DMS79 (cell line): ENCODE data around the gene RFWD3.
"Not testable (repeated sequence)": the region's sequence is repeated elsewhere in the genome, so short reads cannot be mapped to it uniquely, and the experiment has no call there.

Source experiments
- DNase-seq: peaks from one replicate; lab custom pipeline; 2025; lab: John Stamatoyannopoulos, UW

RFWD3 gene

GRCh38 chr16:74666425-74667254, at the start of gene RFWD3:
TSS of gene RFWD3 (minus strand) at chr16:74666877. CDS start at chr16:74661449, 5,428 bp downstream.
- peak; percentile 85 for DNase-seq

GRCh38 chr16:74716355-74716754, 49.7 kb upstream of the RFWD3 start:
- DNase-seq = no peak

GRCh38 chr16:74713876-74714275, 47.2 kb upstream of the RFWD3 start:
- DNase-seq = no peak

GRCh38 chr16:74713325-74713724, 46.6 kb upstream of the RFWD3 start:
- no peak for DNase-seq

GRCh38 chr16:74711938-74712337, 45.3 kb upstream of the RFWD3 start:
- no peak for DNase-seq

GRCh38 chr16:74710401-74710800, 43.7 kb upstream of the RFWD3 start:
- DNase-seq = no peak

- no peak for DNase-seq
Observed at GRCh38 chr16:74709441-74709877, 42.8 kb upstream of the RFWD3 start.

- DNase-seq = no peak
Observed at GRCh38 chr16:74700438-74701225, 34.0 kb upstream of the RFWD3 start, which contains the start of gene MLKL. TSS of gene MLKL (minus strand) at chr16:74700862. CDS start at chr16:74695757, 5,105 bp downstream.

GRCh38 chr16:74700116-74700437, 33.4 kb upstream of the RFWD3 start:
- no peak for DNase-seq

- no peak for DNase-seq
Observed at GRCh38 chr16:74699666-74700065, 33.0 kb upstream of the RFWD3 start.

GRCh38 chr16:74698222-74698621, 31.5 kb upstream of the RFWD3 start:
- DNase-seq = no peak

GRCh38 chr16:74695450-74696422, 29.1 kb upstream of the RFWD3 start:
- no peak for DNase-seq

GRCh38 chr16:74691093-74691855, 24.6 kb upstream of the RFWD3 start:
- DNase-seq = no peak

GRCh38 chr16:74682556-74682955, 15.9 kb upstream of the RFWD3 start:
- no peak for DNase-seq

- no peak for DNase-seq
Observed at GRCh38 chr16:74680681-74681080, 14.0 kb upstream of the RFWD3 start.

GRCh38 chr16:74679983-74680382, 13.3 kb upstream of the RFWD3 start:
- DNase-seq = no peak

- DNase-seq = no peak
Observed at GRCh38 chr16:74677868-74678267, 11.2 kb upstream of the RFWD3 start.

- DNase-seq = no peak
Observed at GRCh38 chr16:74673876-74674275, 7.2 kb upstream of the RFWD3 start.

GRCh38 chr16:74668877-74669276, 2.2 kb upstream of the RFWD3 start:
- DNase-seq = not testable (repeated sequence)

- no peak for DNase-seq
Observed at GRCh38 chr16:74667255-74667700, 601 bp upstream of the RFWD3 start.

- DNase-seq = no peak
Observed at GRCh38 chr16:74666010-74666421, 661 bp downstream of the RFWD3 start.
